Measurements from ENCODE around the gene CD52.

Gene CD52

GRCh38 chr1:26317612-26318337 is at the start of gene CD52:
CD52 (plus strand) TSS chr1:26317958; CDS start chr1:26318018, 60 bp downstream.
- H3K27ac ChIP-seq: no peak within 1 kb of the TSS
- no peak for DNase-seq (ENCODE audit: low read depth, low spot score)

GRCh38 chr1:26268290-26269197 is 49.2 kb upstream of the CD52 start:
- no peak for DNase-seq (ENCODE audit: low read depth, low spot score)

GRCh38 chr1:26269198-26269550 is 48.6 kb upstream of the CD52 start:
- DNase-seq (ENCODE audit: low read depth, low spot score): no peak
- no peak overlapping the region for H3K27ac ChIP-seq

More at GRCh38 chr1:26268290-26269197, 49.2 kb upstream of the CD52 start:
- no peak overlapping the region for H3K27ac ChIP-seq

- peak overlapping the region; percentile 98 for H3K27ac ChIP-seq
- DNase-seq (ENCODE audit: low read depth, low spot score): no peak
These were observed 42.8 kb upstream of the CD52 start for GRCh38 chr1:26274801-26275425.

- peak; percentile 98 for DNase-seq (ENCODE audit: low read depth, low spot score)
- H3K27ac ChIP-seq: peak overlapping the region; percentile 98
These were observed 42.0 kb upstream of the CD52 start for GRCh38 chr1:26275580-26276431.

- peak overlapping the region; percentile 98 for H3K27ac ChIP-seq
- DNase-seq (ENCODE audit: low read depth, low spot score): no peak
These were observed 41.3 kb upstream of the CD52 start for GRCh38 chr1:26276432-26276838.

GRCh38 chr1:26277261-26277661 is 40.5 kb upstream of the CD52 start:
- no peak for DNase-seq (ENCODE audit: low read depth, low spot score)
- peak overlapping the region; percentile 98 for H3K27ac ChIP-seq

GRCh38 chr1:26277719-26278118 is 40.0 kb upstream of the CD52 start:
- H3K27ac ChIP-seq: peak overlapping the region; percentile 98
- no peak for DNase-seq (ENCODE audit: low read depth, low spot score)

- peak overlapping the region; percentile 98 for H3K27ac ChIP-seq
- DNase-seq (ENCODE audit: low read depth, low spot score): peak; percentile 95
These were observed 39.5 kb upstream of the CD52 start for GRCh38 chr1:26278303-26278702.

- peak; percentile 86 for DNase-seq (ENCODE audit: low read depth, low spot score)
- peak overlapping the region; percentile 98 for H3K27ac ChIP-seq
These were observed 38.9 kb upstream of the CD52 start for GRCh38 chr1:26278724-26279455.

GRCh38 chr1:26279456-26280332 is 38.1 kb upstream of the CD52 start, which contains the start of gene SH3BGRL3:
SH3BGRL3 (plus strand) TSS chr1:26280086; CDS start chr1:26280156, 70 bp downstream.
- DNase-seq (ENCODE audit: low read depth, low spot score): no peak

GRCh38 chr1:26280333-26281042 is 37.3 kb upstream of the CD52 start:
- peak overlapping the region; percentile 98 for H3K27ac ChIP-seq
- DNase-seq (ENCODE audit: low read depth, low spot score): no peak

More at GRCh38 chr1:26279456-26280332, 38.1 kb upstream of the CD52 start, which contains the start of gene SH3BGRL3:
- H3K27ac ChIP-seq: peak within 1 kb of the TSS; percentile 98

- DNase-seq (ENCODE audit: low read depth, low spot score): no peak
- H3K27ac ChIP-seq: peak overlapping the region; percentile 98
These were observed 36.4 kb upstream of the CD52 start for GRCh38 chr1:26281091-26281958.

GRCh38 chr1:26281971-26282370 is 35.8 kb upstream of the CD52 start:
- DNase-seq (ENCODE audit: low read depth, low spot score): no peak
- H3K27ac ChIP-seq: peak overlapping the region; percentile 98

- peak overlapping the region; percentile 37 for H3K27ac ChIP-seq
- no peak for DNase-seq (ENCODE audit: low read depth, low spot score)
These were observed 35.3 kb upstream of the CD52 start for GRCh38 chr1:26282401-26282918.

- H3K27ac ChIP-seq: peak overlapping the region; percentile 37
- no peak for DNase-seq (ENCODE audit: low read depth, low spot score)
These were observed 34.4 kb upstream of the CD52 start for GRCh38 chr1:26283279-26283853.
